WERI-Rb-1 (cell line): ENCODE data around the gene SFXN2.
A peak's percentile ranks its signal among the peaks of the same experiment; 100 is the strongest.

ENCODE experiments used
- DNase-seq: peaks from one replicate; pipeline ENCODE4 v3.0.0-alpha.2; 2020
- H3K27ac ChIP-seq: fragments of 250-450 bp; sonication (Bioruptor Pico); 2 replicates; pipeline ENCODE4 v1.5.1; 2020; ENCODE audit warnings: mild to moderate bottlenecking, moderate library complexity
- H3K27me3 ChIP-seq: fragments of 250-450 bp; sonication (Bioruptor Pico); 2 replicates; pipeline ENCODE4 v1.5.1; 2021; ENCODE audit warnings: mild to moderate bottlenecking, low read depth, moderate library complexity; ENCODE audit not compliant: insufficient read depth, severe bottlenecking
- H3K36me3 ChIP-seq: fragments of 250-450 bp; sonication (Bioruptor Pico); 2 replicates; pipeline ENCODE4 v1.5.1; 2020; ENCODE audit warnings: mild to moderate bottlenecking, moderate library complexity
- H3K4me3 ChIP-seq: 2 replicates; pipeline ENCODE4 v1.5.1; 2011; ENCODE audit warnings: low read depth, mild to moderate bottlenecking, control low read depth, low read length
- H3K9me3 ChIP-seq: fragments of 250-450 bp; sonication (Bioruptor Pico); 2 replicates; pipeline ENCODE4 v1.5.1; 2021; ENCODE audit warnings: mild to moderate bottlenecking, moderate library complexity; ENCODE audit not compliant: severe bottlenecking
- CTCF ChIP-seq: IDR thresholded peaks from 2 replicates; pipeline ENCODE4 v1.5.1; 2011; ENCODE audit warnings: low read depth, mild to moderate bottlenecking, control low read depth, inconsistent platforms, low read length

Gene SFXN2

GRCh38 chr10:102678842-102679289 lies 35.6 kb upstream of the SFXN2 start:
- Histone ChIP-seq H3K36me3 (peaks cover 23% of the 10 kb centered on the region), H3K9me3 (no peaks in the 10 kb centered on the region), H3K4me3 (no peak overlapping the region), H3K27ac (peak overlapping the region; percentile 77), H3K27me3 (no peaks in the 10 kb centered on the region)
- TF ChIP-seq CTCF, result peak; percentile 98
- DNase-seq, result peak; percentile 90

- Histone ChIP-seq H3K27ac (peak overlapping the region; percentile 77), H3K36me3 (peaks cover 30% of the 10 kb centered on the region), H3K9me3 (no peaks in the 10 kb centered on the region), H3K27me3 (no peaks in the 10 kb centered on the region), H3K4me3 (no peak overlapping the region)
- DNase-seq, result no peak
- TF ChIP-seq CTCF, result no peak
Observed at GRCh38 chr10:102679596-102679995, 34.8 kb upstream of the SFXN2 start.

- no peak for DNase-seq
Observed at GRCh38 chr10:102681696-102682095, 32.7 kb upstream of the SFXN2 start.

GRCh38 chr10:102682416-102682815 lies 32.0 kb upstream of the SFXN2 start:
- H3K27me3 ChIP-seq, result no peaks in the 10 kb centered on the region
- no peak for DNase-seq

More at GRCh38 chr10:102681696-102682095, 32.7 kb upstream of the SFXN2 start:
- Histone ChIP-seq H3K27ac (no peak overlapping the region), H3K27me3 (no peaks in the 10 kb centered on the region), H3K36me3 (peaks cover 41% of the 10 kb centered on the region), H3K9me3 (no peaks in the 10 kb centered on the region), H3K4me3 (no peak overlapping the region)
- no peak for TF ChIP-seq CTCF

GRCh38 chr10:102682981-102683380 lies 31.5 kb upstream of the SFXN2 start:
- Histone ChIP-seq H3K36me3 (peaks cover 48% of the 10 kb centered on the region), H3K4me3 (no peak overlapping the region), H3K27ac (no peak overlapping the region; the same call in none of the 2 replicates), H3K27me3 (no peaks in the 10 kb centered on the region), H3K9me3 (no peaks in the 10 kb centered on the region)
- TF ChIP-seq CTCF, result no peak
- DNase-seq, result no peak

More at GRCh38 chr10:102682416-102682815, 32.0 kb upstream of the SFXN2 start:
- TF ChIP-seq CTCF, result no peak
- Histone ChIP-seq H3K9me3 (no peaks in the 10 kb centered on the region), H3K36me3 (peaks cover 43% of the 10 kb centered on the region), H3K27ac (no peak overlapping the region), H3K4me3 (no peak overlapping the region)

- Histone ChIP-seq H3K9me3 (no peaks in the 10 kb centered on the region), H3K27ac (peak overlapping the region; percentile 56), H3K27me3 (no peaks in the 10 kb centered on the region), H3K4me3 (no peak overlapping the region), H3K36me3 (peaks cover 51% of the 10 kb centered on the region)
- peak; percentile 73 for DNase-seq
- TF ChIP-seq CTCF, result no peak
Observed at GRCh38 chr10:102683736-102684135, 30.7 kb upstream of the SFXN2 start.
